Neural crest cell (in vitro differentiated cells): ENCODE measurements around the gene GRIFIN. TPM values are rescaled to one million over a fixed set of nuclear protein-coding genes. Genes with fewer than 3 reads are reported as not detected.

Experiments
- DNase-seq: peaks from one replicate; pipeline ENCODE4 v3.0.0; 2021; ENCODE audit warnings: low read depth, mixed read lengths, low spot score
- H3K27ac Mint-ChIP-seq: one replicate; pipeline ENCODE4 v1.8.0; 2021; ENCODE audit warnings: mild to moderate bottlenecking, mixed read lengths; ENCODE audit not compliant: unreplicated experiment
- H3K27me3 Mint-ChIP-seq: 2 replicates; pipeline ENCODE4 v1.8.0; 2021; ENCODE audit warnings: low read depth, mild to moderate bottlenecking, mixed read lengths
- H3K36me3 Mint-ChIP-seq: 2 replicates; pipeline ENCODE4 v1.8.0; 2021; ENCODE audit warnings: low read depth, mild to moderate bottlenecking, mixed read lengths
- H3K4me1 Mint-ChIP-seq: 2 replicates; pipeline ENCODE4 v1.8.0; 2021; ENCODE audit warnings: mixed read lengths
- H3K4me3 Mint-ChIP-seq: one replicate; pipeline ENCODE4 v1.8.0; 2021; ENCODE audit warnings: mild to moderate bottlenecking, mixed read lengths
- H3K9me3 Mint-ChIP-seq: 2 replicates; pipeline ENCODE4 v1.8.0; 2021; ENCODE audit warnings: mixed read lengths
- CTCF ChIP-seq: fragments of 200-600 bp; sonication (generic); conservative IDR thresholded peaks from 2 replicates; pipeline ENCODE4 v1.5.0; 2021; ENCODE audit warnings: antibody characterized with exemption, mild to moderate bottlenecking
- total RNA-seq: library from RNA; stranded (reverse); gene quantifications from 2 replicates; pipeline ENCODE4 v1.2.1, GENCODE V29; 2021

GRIFIN gene
- total RNA-seq, 1 donor from 2014 or later: not detected

- H3K36me3 Mint-ChIP-seq: no peaks in the 10 kb centered on the region
- no peak overlapping the region for H3K27ac Mint-ChIP-seq
- no peaks in the 10 kb centered on the region for H3K27me3 Mint-ChIP-seq
- H3K9me3 Mint-ChIP-seq: no peaks in the 10 kb centered on the region
- H3K4me3 Mint-ChIP-seq: no peak overlapping the region
- no peak for TF ChIP-seq CTCF
- DNase-seq: no peak
- H3K4me1 Mint-ChIP-seq: peaks cover 43% of the 10 kb centered on the region
These were observed 22.5 kb upstream of the GRIFIN start for GRCh38 chr7:2498708-2499107.

GRCh38 chr7:2497500-2498336, 21.5 kb upstream of the GRIFIN start:
- DNase-seq: no peak
- H3K4me3 Mint-ChIP-seq: peak overlapping the region; percentile 15
- H3K4me1 Mint-ChIP-seq: peaks cover 47% of the 10 kb centered on the region
- H3K36me3 Mint-ChIP-seq: no peaks in the 10 kb centered on the region
- no peak for TF ChIP-seq CTCF
- H3K27ac Mint-ChIP-seq: peak overlapping the region; percentile 43
- no peaks in the 10 kb centered on the region for H3K9me3 Mint-ChIP-seq
- no peaks in the 10 kb centered on the region for H3K27me3 Mint-ChIP-seq

GRCh38 chr7:2497065-2497464, 20.9 kb upstream of the GRIFIN start:
- H3K9me3 Mint-ChIP-seq: peaks cover 2% of the 10 kb centered on the region

GRCh38 chr7:2496375-2496774, 20.2 kb upstream of the GRIFIN start:
- Mint-ChIP-seq H3K9me3 (peaks cover 3% of the 10 kb centered on the region), H3K4me3 (peak overlapping the region; percentile 9), H3K27me3 (no peaks in the 10 kb centered on the region), H3K27ac (no peak overlapping the region), H3K4me1 (peaks cover 44% of the 10 kb centered on the region), H3K36me3 (no peaks in the 10 kb centered on the region)
- no peak for DNase-seq
- no peak for TF ChIP-seq CTCF

More at GRCh38 chr7:2497065-2497464, 20.9 kb upstream of the GRIFIN start:
- H3K4me1 Mint-ChIP-seq: peaks cover 47% of the 10 kb centered on the region
- no peaks in the 10 kb centered on the region for H3K36me3 Mint-ChIP-seq
- H3K27ac Mint-ChIP-seq: peak overlapping the region; percentile 43
- DNase-seq: no peak
- no peak for TF ChIP-seq CTCF
- H3K27me3 Mint-ChIP-seq: no peaks in the 10 kb centered on the region
- H3K4me3 Mint-ChIP-seq: peak overlapping the region; percentile 15

GRCh38 chr7:2495418-2496299, 19.5 kb upstream of the GRIFIN start:
- no peak for TF ChIP-seq CTCF
- no peaks in the 10 kb centered on the region for H3K36me3 Mint-ChIP-seq
- peaks cover 41% of the 10 kb centered on the region for H3K4me1 Mint-ChIP-seq
- peak overlapping the region; percentile 9 for H3K4me3 Mint-ChIP-seq
- peaks cover 3% of the 10 kb centered on the region for H3K9me3 Mint-ChIP-seq
- no peak overlapping the region for H3K27ac Mint-ChIP-seq
- DNase-seq: peak; percentile 57
- no peaks in the 10 kb centered on the region for H3K27me3 Mint-ChIP-seq
